ENCODE measurements around the gene NOTCH4.
"Not testable (repeated sequence)": the region's sequence is repeated elsewhere in the genome, so short reads cannot be mapped to it uniquely, and the experiment has no call there.

Gene NOTCH4

GRCh38 chr6:32218167-32218566 is 5.7 kb downstream of the NOTCH4 start:
- DNase-seq (ENCODE audit: low read depth in 2 of 3, low spot score in 1 of 3): no peak

GRCh38 chr6:32216998-32217397 is 6.9 kb downstream of the NOTCH4 start:
- no peak for DNase-seq (ENCODE audit: low read depth in 2 of 3, low spot score in 1 of 3)

GRCh38 chr6:32216285-32216684 is 7.6 kb downstream of the NOTCH4 start:
- no peak for DNase-seq (ENCODE audit: low read depth in 2 of 3, low spot score in 1 of 3)

GRCh38 chr6:32215617-32216016 is 8.2 kb downstream of the NOTCH4 start:
- DNase-seq (ENCODE audit: low read depth in 2 of 3, low spot score in 1 of 3): no peak

- DNase-seq (ENCODE audit: low read depth in 2 of 3, low spot score in 1 of 3): no peak
These were observed 9.7 kb downstream of the NOTCH4 start for GRCh38 chr6:32214126-32214525.

- no peak for DNase-seq (ENCODE audit: low read depth in 2 of 3, low spot score in 1 of 3)
These were observed 10.2 kb downstream of the NOTCH4 start for GRCh38 chr6:32213649-32214048.

- DNase-seq (ENCODE audit: low read depth in 2 of 3, low spot score in 1 of 3): no peak
These were observed 11.6 kb downstream of the NOTCH4 start for GRCh38 chr6:32212076-32212760.

- not testable (repeated sequence) for DNase-seq (ENCODE audit: low read depth in 2 of 3, low spot score in 1 of 3)
These were observed 12.4 kb downstream of the NOTCH4 start for GRCh38 chr6:32211432-32211831.

- DNase-seq (ENCODE audit: low read depth in 2 of 3, low spot score in 1 of 3): no peak
These were observed 13.7 kb downstream of the NOTCH4 start for GRCh38 chr6:32210191-32210601.

- no peak for DNase-seq (ENCODE audit: low read depth in 2 of 3, low spot score in 1 of 3)
These were observed 14.9 kb downstream of the NOTCH4 start for GRCh38 chr6:32208996-32209395.

- DNase-seq (ENCODE audit: low read depth in 2 of 3, low spot score in 1 of 3): no peak
These were observed 19.6 kb downstream of the NOTCH4 start for GRCh38 chr6:32204268-32204715.

GRCh38 chr6:32203426-32204267 is 20.2 kb downstream of the NOTCH4 start:
- DNase-seq (ENCODE audit: low read depth in 2 of 3, low spot score in 1 of 3): no peak

GRCh38 chr6:32202186-32202585 is 21.7 kb downstream of the NOTCH4 start:
- no peak for DNase-seq (ENCODE audit: low read depth in 2 of 3, low spot score in 1 of 3)

- DNase-seq (ENCODE audit: low read depth in 2 of 3, low spot score in 1 of 3): no peak
These were observed 23.0 kb downstream of the NOTCH4 start for GRCh38 chr6:32200711-32201475.

GRCh38 chr6:32198866-32199265 is 25.0 kb downstream of the NOTCH4 start:
- no peak for DNase-seq (ENCODE audit: low read depth in 2 of 3, low spot score in 1 of 3)

GRCh38 chr6:32198345-32198696 is 25.5 kb downstream of the NOTCH4 start:
- DNase-seq (ENCODE audit: low read depth in 2 of 3, low spot score in 1 of 3): no peak

GRCh38 chr6:32196682-32197616 is 26.9 kb downstream of the NOTCH4 start:
- DNase-seq (ENCODE audit: low read depth in 2 of 3, low spot score in 1 of 3): no peak

- peak; percentile 41 to 51 (median 51) for DNase-seq (ENCODE audit: low read depth in 2 of 3, low spot score in 1 of 3)
These were observed 27.8 kb downstream of the NOTCH4 start for GRCh38 chr6:32195902-32196681.

GRCh38 chr6:32195652-32195901 is 28.3 kb downstream of the NOTCH4 start:
- peak; percentile 100 for DNase-seq (ENCODE audit: low read depth in 2 of 3, low spot score in 1 of 3)
